Hepatocyte (in vitro differentiated cells): ENCODE measurements around the gene PTPN13.

Experiments used
- EZH2 ChIP-seq: fragments of 200-600 bp; sonication (generic); IDR thresholded peaks from 2 replicates; pipeline ENCODE4 v1.6.1; 2016; ENCODE audit warnings: antibody characterized with exemption, mild to moderate bottlenecking, borderline replicate concordance
- EZH2phosphoT487 ChIP-seq: fragments of 200-600 bp; sonication (generic); IDR thresholded peaks from one replicate; pipeline ENCODE4 v1.6.1; 2018; ENCODE audit warnings: antibody characterized with exemption, mild to moderate bottlenecking, low read depth, moderate library complexity; ENCODE audit not compliant: unreplicated experiment, severe bottlenecking
- TF ChIP-seq, protein P1 (sequence below): fragments of 200-600 bp; sonication (generic); IDR thresholded peaks from 2 replicates; pipeline ENCODE4 v1.5.1; 2016; ENCODE audit warnings: antibody characterized with exemption, mild to moderate bottlenecking; ENCODE audit not compliant: poor library complexity

DNA sequence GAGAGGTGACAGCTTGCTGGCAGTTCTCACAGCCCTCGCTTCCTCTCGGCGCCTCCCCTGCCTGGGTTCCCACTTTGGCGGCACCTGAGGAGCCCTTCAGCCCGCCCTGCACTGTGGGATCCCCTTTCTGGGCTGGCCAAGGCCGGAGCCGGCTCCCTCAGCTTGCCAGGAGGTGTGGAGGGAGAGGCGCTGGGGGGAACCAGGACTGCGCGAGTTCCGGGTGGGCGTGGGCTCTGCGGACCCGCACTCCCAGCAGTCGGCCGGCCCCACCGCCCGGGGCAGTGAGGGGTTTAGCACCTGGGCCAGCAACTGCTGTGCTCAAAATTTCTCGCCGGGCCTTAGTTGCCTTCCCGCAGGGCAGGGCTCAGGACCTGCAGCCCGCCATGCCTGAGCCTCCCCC lies 47.0 kb upstream of the PTPN13 start:
- TF ChIP-seq, protein P1, sequence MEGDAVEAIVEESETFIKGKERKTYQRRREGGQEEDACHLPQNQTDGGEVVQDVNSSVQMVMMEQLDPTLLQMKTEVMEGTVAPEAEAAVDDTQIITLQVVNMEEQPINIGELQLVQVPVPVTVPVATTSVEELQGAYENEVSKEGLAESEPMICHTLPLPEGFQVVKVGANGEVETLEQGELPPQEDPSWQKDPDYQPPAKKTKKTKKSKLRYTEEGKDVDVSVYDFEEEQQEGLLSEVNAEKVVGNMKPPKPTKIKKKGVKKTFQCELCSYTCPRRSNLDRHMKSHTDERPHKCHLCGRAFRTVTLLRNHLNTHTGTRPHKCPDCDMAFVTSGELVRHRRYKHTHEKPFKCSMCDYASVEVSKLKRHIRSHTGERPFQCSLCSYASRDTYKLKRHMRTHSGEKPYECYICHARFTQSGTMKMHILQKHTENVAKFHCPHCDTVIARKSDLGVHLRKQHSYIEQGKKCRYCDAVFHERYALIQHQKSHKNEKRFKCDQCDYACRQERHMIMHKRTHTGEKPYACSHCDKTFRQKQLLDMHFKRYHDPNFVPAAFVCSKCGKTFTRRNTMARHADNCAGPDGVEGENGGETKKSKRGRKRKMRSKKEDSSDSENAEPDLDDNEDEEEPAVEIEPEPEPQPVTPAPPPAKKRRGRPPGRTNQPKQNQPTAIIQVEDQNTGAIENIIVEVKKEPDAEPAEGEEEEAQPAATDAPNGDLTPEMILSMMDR, result no peak
- no peak for TF ChIP-seq EZH2
- no peak for TF ChIP-seq EZH2phosphoT487
